ENCODE measurements around the gene IQCN. TPM values are rescaled to one million over a fixed set of nuclear protein-coding genes. Genes with fewer than 3 reads are reported as not detected.

The IQCN gene
- total RNA-seq, 2 experiments from 2014 or later = 0.38 to 1.1 TPM

DNA sequence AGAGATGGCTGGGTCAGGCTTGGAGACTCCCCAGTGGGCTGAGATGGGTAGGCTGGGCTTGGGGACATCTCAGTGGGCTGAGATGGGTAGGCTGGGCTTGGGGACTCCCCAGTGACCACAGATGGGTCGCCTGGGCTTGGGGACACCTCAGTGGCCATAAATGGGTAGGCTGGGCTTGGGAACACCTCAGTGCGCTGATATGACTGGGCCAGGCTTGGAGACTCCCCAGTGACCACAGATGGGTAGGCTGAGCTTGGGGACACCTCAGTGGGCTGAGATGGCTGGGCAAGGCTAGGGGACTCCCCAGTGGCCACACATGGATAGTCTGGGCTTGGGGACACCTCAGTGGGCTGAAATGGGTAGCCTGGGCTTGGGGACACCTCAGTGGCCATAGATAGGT lies 12.8 kb downstream of the IQCN start:
- Histone ChIP-seq H3K36me3 (ENCODE audit: insufficient read depth, low read length) (no peaks in the 10 kb centered on the region), H3K4me1 (ENCODE audit: insufficient read depth, low read length, poor library complexity, severe bottlenecking) (peaks cover 11% of the 10 kb centered on the region), H3K79me2 (ENCODE audit: insufficient read depth, low read depth, low read length) (no peaks in the 10 kb centered on the region), H3K9me2 (ENCODE audit: insufficient read depth, low read length) (no peaks in the 10 kb centered on the region), H3K27ac (ENCODE audit: low read depth, low read length, poor library complexity, severe bottlenecking) (no peak overlapping the region), H3K4me2 (ENCODE audit: low read length) (no peak overlapping the region), H3K4me3 (ENCODE audit: low read depth, low read length, poor library complexity, severe bottlenecking) (no peak overlapping the region), H4K20me1 (ENCODE audit: insufficient read depth, low read length) (no peaks in the 10 kb centered on the region), H3K9me3 (ENCODE audit: low read length) (no peaks in the 10 kb centered on the region), H2AFZ (ENCODE audit: low read length) (no peak overlapping the region)
- no peak for DNase-seq (ENCODE audit: low spot score)
- BruUV-seq (replicated peaks) = no TSS peak
- intact Hi-C loops (cut with micrococcal nuclease; ENCODE audit: unreplicated experiment) = no loop called here
- CTCF ChIA-PET (ENCODE audit: unreplicated experiment) = no interaction called here
- TF ChIP-seq, protein P1, sequence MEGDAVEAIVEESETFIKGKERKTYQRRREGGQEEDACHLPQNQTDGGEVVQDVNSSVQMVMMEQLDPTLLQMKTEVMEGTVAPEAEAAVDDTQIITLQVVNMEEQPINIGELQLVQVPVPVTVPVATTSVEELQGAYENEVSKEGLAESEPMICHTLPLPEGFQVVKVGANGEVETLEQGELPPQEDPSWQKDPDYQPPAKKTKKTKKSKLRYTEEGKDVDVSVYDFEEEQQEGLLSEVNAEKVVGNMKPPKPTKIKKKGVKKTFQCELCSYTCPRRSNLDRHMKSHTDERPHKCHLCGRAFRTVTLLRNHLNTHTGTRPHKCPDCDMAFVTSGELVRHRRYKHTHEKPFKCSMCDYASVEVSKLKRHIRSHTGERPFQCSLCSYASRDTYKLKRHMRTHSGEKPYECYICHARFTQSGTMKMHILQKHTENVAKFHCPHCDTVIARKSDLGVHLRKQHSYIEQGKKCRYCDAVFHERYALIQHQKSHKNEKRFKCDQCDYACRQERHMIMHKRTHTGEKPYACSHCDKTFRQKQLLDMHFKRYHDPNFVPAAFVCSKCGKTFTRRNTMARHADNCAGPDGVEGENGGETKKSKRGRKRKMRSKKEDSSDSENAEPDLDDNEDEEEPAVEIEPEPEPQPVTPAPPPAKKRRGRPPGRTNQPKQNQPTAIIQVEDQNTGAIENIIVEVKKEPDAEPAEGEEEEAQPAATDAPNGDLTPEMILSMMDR (conservative IDR thresholded peaks at IDR 0.05; ENCODE audit: low read length) = no peak
- no peak for TF ChIP-seq EZH2phosphoT487 (IDR thresholded peaks at IDR 0.05; ENCODE audit: borderline replicate concordance, low read depth, low read length)
- POLR2A ChIA-PET = interaction anchor here (0.5 to 0.6 kb wide), 2 partner anchors 148 to 619 kb away, joined by 3 read pairs; no protein-coding TSS in a partner anchor

- H3K9me2 ChIP-seq (ENCODE audit: insufficient read depth, low read length) = no peaks in the 10 kb centered on the region
- intact Hi-C loops (cut with micrococcal nuclease; ENCODE audit: unreplicated experiment) = no loop called here
- no peak for DNase-seq (ENCODE audit: low spot score)
- ChIA-PET CTCF (ENCODE audit: unreplicated experiment) (no interaction called here), POLR2A (interaction anchor here (0.6 kb wide), 1 partner anchor 51 kb away, joined by 4 read pairs; no protein-coding TSS in a partner anchor)
- H3K4me1 ChIP-seq (ENCODE audit: insufficient read depth, low read length, poor library complexity, severe bottlenecking) = peaks cover 8% of the 10 kb centered on the region
- no TSS peak for BruUV-seq (replicated peaks)
- H3K9me3 ChIP-seq (ENCODE audit: low read length) = no peaks in the 10 kb centered on the region
- H3K27ac ChIP-seq (ENCODE audit: low read depth, low read length, poor library complexity, severe bottlenecking) = no peak overlapping the region
- H3K36me3 ChIP-seq (ENCODE audit: insufficient read depth, low read length) = no peaks in the 10 kb centered on the region
- H2AFZ ChIP-seq (ENCODE audit: low read length) = no peak overlapping the region
- H4K20me1 ChIP-seq (ENCODE audit: insufficient read depth, low read length) = no peaks in the 10 kb centered on the region
- no peak overlapping the region for H3K4me2 ChIP-seq (ENCODE audit: low read length)
- TF ChIP-seq EZH2phosphoT487 (IDR thresholded peaks at IDR 0.05; ENCODE audit: borderline replicate concordance, low read depth, low read length) = no peak
- TF ChIP-seq, protein P1 (conservative IDR thresholded peaks at IDR 0.05; ENCODE audit: low read length) = no peak
- no peaks in the 10 kb centered on the region for H3K79me2 ChIP-seq (ENCODE audit: insufficient read depth, low read depth, low read length)
- no peak overlapping the region for H3K4me3 ChIP-seq (ENCODE audit: low read depth, low read length, poor library complexity, severe bottlenecking)
These were observed 14.4 kb downstream of the IQCN start for GRCh38 chr19:18259893-18260292.

DNA sequence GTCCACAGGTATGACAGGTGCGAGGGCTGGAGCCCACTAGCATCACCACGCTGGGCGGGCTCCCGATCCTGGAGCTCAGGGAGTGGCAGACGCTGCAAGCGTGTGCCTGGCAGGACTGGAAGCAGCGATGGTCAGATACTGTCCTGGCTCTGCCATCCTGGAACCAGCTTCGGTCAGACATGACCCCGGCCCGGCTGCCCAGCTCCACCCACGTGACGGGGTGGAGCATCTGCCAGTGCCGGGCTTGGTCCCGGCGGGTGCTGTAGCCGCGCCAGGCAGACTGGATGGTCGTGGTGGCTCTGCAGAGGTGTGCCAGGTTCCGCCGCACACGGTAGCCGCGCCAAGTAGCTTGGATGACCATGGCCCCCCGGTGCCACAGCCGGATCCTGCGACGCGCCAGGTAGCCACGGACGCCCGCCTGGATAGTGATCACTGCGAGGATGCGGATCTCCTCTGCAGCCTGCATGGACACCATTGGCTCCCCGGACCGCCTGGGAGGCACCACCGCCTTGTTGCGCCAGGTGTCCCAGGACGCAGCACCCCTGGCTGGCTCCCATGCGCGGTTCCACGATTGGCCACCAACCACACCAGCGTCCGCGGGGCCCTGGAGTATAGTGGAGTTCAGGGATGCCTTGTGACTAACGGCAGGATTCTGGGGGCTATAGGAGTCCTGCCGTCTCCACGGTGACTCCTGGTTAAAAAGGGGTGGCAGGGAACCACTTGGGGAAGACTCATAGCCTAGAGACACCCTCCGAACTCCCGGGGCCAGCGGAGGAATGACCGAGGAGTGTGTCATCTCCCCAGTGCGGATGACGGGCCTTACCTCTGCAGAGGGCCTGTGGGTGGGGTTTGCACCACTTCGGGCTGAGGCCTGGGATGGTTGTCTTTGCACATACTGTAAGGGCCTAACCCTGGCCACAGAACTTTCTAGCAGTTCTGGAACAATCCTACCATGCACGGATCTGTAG lies 16.5 kb downstream of the IQCN start:
- intact Hi-C loops (cut with micrococcal nuclease; ENCODE audit: unreplicated experiment) = no loop called here
- Histone ChIP-seq H3K4me2 (ENCODE audit: low read length) (no peak overlapping the region), H4K20me1 (ENCODE audit: insufficient read depth, low read length) (no peaks in the 10 kb centered on the region)

More for the DNA sequence above, 16.5 kb downstream of the IQCN start:
- ChIA-PET CTCF (ENCODE audit: unreplicated experiment) (no interaction called here), POLR2A (no interaction called here)
- no peaks in the 10 kb centered on the region for H3K9me2 ChIP-seq (ENCODE audit: insufficient read depth, low read length)
- H3K4me3 ChIP-seq (ENCODE audit: low read depth, low read length, poor library complexity, severe bottlenecking) = no peak overlapping the region
- no peak for TF ChIP-seq EZH2phosphoT487 (IDR thresholded peaks at IDR 0.05; ENCODE audit: borderline replicate concordance, low read depth, low read length)
- TF ChIP-seq, protein P1 (conservative IDR thresholded peaks at IDR 0.05; ENCODE audit: low read length) = no peak
- BruUV-seq (replicated peaks) = no TSS peak
- no peaks in the 10 kb centered on the region for H3K9me3 ChIP-seq (ENCODE audit: low read length)
- H3K4me1 ChIP-seq (ENCODE audit: insufficient read depth, low read length, poor library complexity, severe bottlenecking) = peaks cover 24% of the 10 kb centered on the region
- no peaks in the 10 kb centered on the region for H3K79me2 ChIP-seq (ENCODE audit: insufficient read depth, low read depth, low read length)
- H2AFZ ChIP-seq (ENCODE audit: low read length) = no peak overlapping the region
- H3K27ac ChIP-seq (ENCODE audit: low read depth, low read length, poor library complexity, severe bottlenecking) = no peak overlapping the region
- DNase-seq (ENCODE audit: low spot score) = no peak
- no peaks in the 10 kb centered on the region for H3K36me3 ChIP-seq (ENCODE audit: insufficient read depth, low read length)
